Common myeloid progenitor, CD34-positive (primary cell): ENCODE data around the gene DENND6B.

Source experiments
- CTCF ChIA-PET: fragments of 350-600 bp; sonication (Branson Sonifier 250); formaldehyde crosslinking; loops from one replicate; lab custom pipeline; 2021; ENCODE audit warnings: antibody characterized with exemption; lab: Charles Lee
- POLR2A ChIA-PET: fragments of 350-600 bp; sonication (Branson Sonifier 250); formaldehyde crosslinking; loops from one replicate; lab custom pipeline; 2021; ENCODE audit warnings: antibody characterized with exemption; lab: Charles Lee
- DNase-seq, 3 donors: peaks; one replicate each; pipeline versions ENCODE4 v3.0.0 to v3.0.0-alpha.2; 2013
- H3K27ac ChIP-seq, 2 experiments: 1 replicate in 1 of 2; 2 replicates in 1 of 2; pipeline ENCODE4 v1.7.0; 2013; ENCODE audit warnings: inconsistent platforms in 2 of 2, low read length in 2 of 2, mild to moderate bottlenecking in 2 of 2, low read depth in 1 of 2, moderate library complexity in 1 of 2; ENCODE audit not compliant: severe bottlenecking in 2 of 2, insufficient read depth in 1 of 2, poor library complexity in 1 of 2
- H3K27me3 ChIP-seq, 5 experiments: replicated peaks in 2 of 5; 1 replicate in 3 of 5; 2 replicates in 2 of 5; pipeline versions ENCODE4 v1.6.1 to v1.7.0; 2013; ENCODE audit warnings: low read length in 4 of 5, mild to moderate bottlenecking in 2 of 5, moderate library complexity in 2 of 5, inconsistent platforms in 1 of 5; ENCODE audit not compliant: insufficient read depth in 5 of 5, control insufficient read depth in 4 of 5
- H3K36me3 ChIP-seq, 4 experiments: 1 replicate in 2 of 4; 2 replicates in 2 of 4; pipeline versions ENCODE4 v1.6.1 to v1.7.0; 2013; ENCODE audit warnings: low read length in 3 of 4, control low read depth in 1 of 4, mild to moderate bottlenecking in 1 of 4; ENCODE audit not compliant: control insufficient read depth in 4 of 4, insufficient read depth in 4 of 4
- H3K4me1 ChIP-seq, 4 experiments: 1 replicate in 3 of 4; 2 replicates in 1 of 4; pipeline versions ENCODE4 v1.6.1 to v1.7.1; 2013; ENCODE audit warnings: low read length in 3 of 4, mild to moderate bottlenecking in 3 of 4, control low read depth in 1 of 4, inconsistent platforms in 1 of 4, moderate library complexity in 1 of 4; ENCODE audit not compliant: control insufficient read depth in 4 of 4, insufficient read depth in 4 of 4; ENCODE audit errors: control extremely low read depth in 1 of 4
- H3K4me3 ChIP-seq, 7 experiments: 1 replicate in 4 of 7; 2 replicates in 3 of 7; pipeline versions ENCODE4 v1.5.1 to v1.7.0; 2013; ENCODE audit warnings: mild to moderate bottlenecking in 7 of 7, low read length in 6 of 7, moderate library complexity in 6 of 7, inconsistent platforms in 2 of 7, low read depth in 2 of 7, control low read depth in 1 of 7; ENCODE audit not compliant: insufficient read depth in 4 of 7, control insufficient read depth in 1 of 7; ENCODE audit errors: extremely low read depth in 1 of 7
- H3K9me3 ChIP-seq, 5 experiments: 1 replicate in 4 of 5; 2 replicates in 1 of 5; pipeline versions ENCODE4 v1.6.1 to v1.7.1; 2013; ENCODE audit warnings: low read length in 4 of 5, mild to moderate bottlenecking in 2 of 5, inconsistent platforms in 1 of 5, low read depth in 1 of 5, moderate library complexity in 1 of 5; ENCODE audit not compliant: control insufficient read depth in 4 of 5, insufficient read depth in 2 of 5; ENCODE audit errors: control extremely low read depth in 1 of 5
- WGBS: methylation state at CpG from one replicate; pipeline ENCODE4 v1.1.5; 2013; ENCODE audit not compliant: insufficient coverage; 5-methylcytosine and 5-hydroxymethylcytosine counted together

The DENND6B gene

GRCh38 chr22:50262460-50262911, 64.3 kb downstream of the DENND6B start:
- POLR2A ChIA-PET = interaction anchor here (0.6 to 1.2 kb wide), 2 partner anchors 10 to 208 kb away, joined by 3 read pairs; no protein-coding TSS in a partner anchor
- H3K4me3 ChIP-seq = peak overlapping the region in 1 of 7 experiments; percentile 72
- peak in 2 of 3 donors; percentile 55 to 63 for DNase-seq
- peaks cover 0 to 21% (median 8%) of the 10 kb centered on the region in 4 experiments for H3K36me3 ChIP-seq
- H3K4me1 ChIP-seq = peaks cover 0 to 26% (median 24%) of the 10 kb centered on the region in 4 experiments
- CTCF ChIA-PET = interaction anchor here (0.5 to 3.8 kb wide), 5 partner anchors 10 to 97 kb away, joined by 3 to 31 read pairs (median 6); partner anchors contain the start of gene HDAC10
- no peak overlapping the region for H3K27ac ChIP-seq
- 16% methylated on average over 7 of the region's 7 CpGs for WGBS
- no peaks in the 10 kb centered on the region for H3K27me3 ChIP-seq
- H3K9me3 ChIP-seq = peaks cover 0 to 8% (median 0%) of the 10 kb centered on the region in 5 experiments

GRCh38 chr22:50261615-50262459, 65.0 kb downstream of the DENND6B start, which contains the start of gene MAPK12:
Gene MAPK12 (minus strand): TSS chr22:50261683. CDS start chr22:50261509, 174 bp downstream.
- POLR2A ChIA-PET = interaction anchor here (0.6 to 1.2 kb wide), 2 partner anchors 9 to 209 kb away, joined by 3 read pairs; no protein-coding TSS in a partner anchor
- WGBS = 1% methylated on average over 39 of the region's 61 CpGs
- Histone ChIP-seq H3K4me1 (peaks cover 0 to 26% (median 24%) of the 10 kb centered on the region in 4 experiments), H3K27me3 (no peaks in the 10 kb centered on the region), H3K36me3 (peaks cover 0 to 28% (median 11%) of the 10 kb centered on the region in 4 experiments), H3K9me3 (peaks cover 0 to 3% (median 0%) of the 10 kb centered on the region in 5 experiments), H3K4me3 (peak within 1 kb of the TSS; percentile 13 to 72 (median 61)), H3K27ac (no peak within 1 kb of the TSS)
- no peak for DNase-seq
- CTCF ChIA-PET = interaction anchor here (1.1 to 3.8 kb wide), 3 partner anchors 9 to 80 kb away, joined by 5 to 31 read pairs (median 6); partner anchors contain the start of gene HDAC10

- DNase-seq = peak in 2 of 3 donors; percentile 49 to 65
- Histone ChIP-seq H3K4me1 (peaks cover 0 to 26% (median 24%) of the 10 kb centered on the region in 4 experiments), H3K36me3 (peaks cover 0 to 33% (median 10%) of the 10 kb centered on the region in 4 experiments), H3K27ac (no peak overlapping the region), H3K27me3 (no peaks in the 10 kb centered on the region), H3K9me3 (no peaks in the 10 kb centered on the region), H3K4me3 (peak overlapping the region; percentile 13 to 72 (median 61))
- CTCF ChIA-PET = interaction anchor here (1.1 kb wide), 1 partner anchor 9 kb away, joined by 5 read pairs; no protein-coding TSS in a partner anchor
- under 1% methylated on average over 82 of the region's 92 CpGs for WGBS
- POLR2A ChIA-PET = no interaction called here
These were observed 65.8 kb downstream of the DENND6B start for GRCh38 chr22:50260801-50261614.

- ChIA-PET POLR2A (no interaction called here), CTCF (interaction anchor here (1.1 kb wide), 1 partner anchor 8 kb away, joined by 5 read pairs; no protein-coding TSS in a partner anchor)
- no peaks in the 10 kb centered on the region for H3K9me3 ChIP-seq
- H3K27me3 ChIP-seq = no peaks in the 10 kb centered on the region
- H3K4me1 ChIP-seq = peaks cover 0 to 26% (median 24%) of the 10 kb centered on the region in 4 experiments
- H3K4me3 ChIP-seq = peak overlapping the region in 4 of 7 experiments; percentile 61 to 72 (median 64)
- no peak overlapping the region for H3K27ac ChIP-seq
- peaks cover 0 to 38% (median 13%) of the 10 kb centered on the region in 4 experiments for H3K36me3 ChIP-seq
- WGBS = 50% methylated on average over 4 of the region's 11 CpGs
- DNase-seq = no peak
These were observed 66.4 kb downstream of the DENND6B start for GRCh38 chr22:50260434-50260800.

GRCh38 chr22:50259302-50259701, 67.5 kb downstream of the DENND6B start:
- H3K27ac ChIP-seq = no peak overlapping the region
- H3K4me3 ChIP-seq = no peak overlapping the region
- DNase-seq = no peak
- H3K4me1 ChIP-seq = peaks cover 0 to 26% (median 24%) of the 10 kb centered on the region in 4 experiments
- no peaks in the 10 kb centered on the region for H3K9me3 ChIP-seq
- no peaks in the 10 kb centered on the region for H3K27me3 ChIP-seq
- 97% methylated on average over 13 of the region's 15 CpGs for WGBS
- POLR2A ChIA-PET = no interaction called here
- H3K36me3 ChIP-seq = peaks cover 0 to 41% (median 17%) of the 10 kb centered on the region in 4 experiments
- CTCF ChIA-PET = no interaction called here
